Osteoblast (primary cell): ENCODE data around the gene CD28. TPM values are rescaled to one million over a fixed set of nuclear protein-coding genes. Genes with fewer than 3 reads are reported as not detected.
"Not testable (repeated sequence)": the region's sequence is repeated elsewhere in the genome, so short reads cannot be mapped to it uniquely, and the experiment has no call there.

ENCODE experiments used
- DNase-seq: peaks from one replicate; pipeline ENCODE4 v3.0.0; 2011; ENCODE audit warnings: low spot score, mixed read lengths; ENCODE audit not compliant: insufficient read length; ENCODE audit errors: missing footprints
- H2AFZ ChIP-seq: 2 replicates; pipeline ENCODE4 v1.6.0; 2011; ENCODE audit warnings: mild to moderate bottlenecking, low read length
- H3K27ac ChIP-seq: 2 replicates; pipeline ENCODE4 v1.5.1; 2011; ENCODE audit warnings: mild to moderate bottlenecking, low read depth, low read length, moderate library complexity
- H3K27me3 ChIP-seq: 2 replicates; pipeline ENCODE4 v1.6.0; 2012; ENCODE audit warnings: mild to moderate bottlenecking, control low read depth, inconsistent platforms, low read length, moderate library complexity; ENCODE audit not compliant: insufficient read depth
- H3K36me3 ChIP-seq: 2 replicates; pipeline ENCODE4 v1.5.1; 2011; ENCODE audit warnings: mild to moderate bottlenecking, low read length, control low read depth, moderate library complexity; ENCODE audit not compliant: insufficient read depth
- H3K4me1 ChIP-seq: 2 replicates; pipeline ENCODE4 v1.5.1; 2011; ENCODE audit warnings: mild to moderate bottlenecking, low read length, control low read depth, moderate library complexity; ENCODE audit not compliant: insufficient read depth
- H3K4me2 ChIP-seq: 2 replicates; pipeline ENCODE4 v1.6.0; 2011; ENCODE audit warnings: mild to moderate bottlenecking, low read length; ENCODE audit not compliant: insufficient read depth
- H3K4me3 ChIP-seq: fragments of 200-600 bp; sonication (generic); 3 replicates; pipeline ENCODE4 v1.5.1; 2012; ENCODE audit warnings: mild to moderate bottlenecking, low read length, inconsistent platforms; ENCODE audit not compliant: insufficient read depth
- H3K79me2 ChIP-seq: 2 replicates; pipeline ENCODE4 v1.6.0; 2012; ENCODE audit warnings: mild to moderate bottlenecking, low read length, control low read depth, inconsistent platforms; ENCODE audit not compliant: insufficient read depth
- H3K9me3 ChIP-seq: 2 replicates; pipeline ENCODE4 v1.5.1; 2011; ENCODE audit warnings: low read depth, low read length, control low read depth
- H4K20me1 ChIP-seq: 2 replicates; pipeline ENCODE4 v1.6.0; 2012; ENCODE audit warnings: mild to moderate bottlenecking, low read length, control low read depth; ENCODE audit not compliant: insufficient read depth
- CTCF ChIP-seq: IDR thresholded peaks from 2 replicates; pipeline ENCODE4 v1.5.1; 2011; ENCODE audit warnings: mild to moderate bottlenecking, low read depth, low read length, moderate library complexity; ENCODE audit errors: extremely low read depth
- total RNA-seq: library from RNA; depleted of rRNA; stranded (reverse); fragments of >200 nt; gene quantifications from 2 replicates; pipeline ENCODE4 v1.2.3, GENCODE V29; 2012

Gene CD28
- total RNA-seq, 1 donor, result not detected

DNA sequence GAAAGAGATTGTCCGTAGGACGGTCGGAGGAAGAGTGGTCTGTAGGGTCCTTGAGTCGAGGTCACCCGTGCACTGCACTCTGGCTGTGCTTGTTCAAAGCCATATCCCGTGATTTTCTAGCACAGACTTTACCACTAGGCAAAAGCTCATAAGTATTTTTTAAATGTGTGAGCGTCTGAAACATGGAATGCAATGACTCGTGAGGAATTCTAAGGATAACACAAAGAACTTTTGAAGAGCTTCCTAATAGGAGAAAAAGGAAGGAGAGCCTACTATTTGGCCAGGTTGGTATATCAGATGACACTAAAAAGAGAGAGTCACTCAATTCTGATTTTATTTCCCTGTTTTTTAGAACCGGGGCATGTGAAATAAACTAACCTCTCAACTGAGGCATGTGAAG lies 68.3 kb downstream of the CD28 start:
- Histone ChIP-seq H3K4me1 (peaks cover 14% of the 10 kb centered on the region), H3K4me2 (no peak overlapping the region), H3K9me3 (no peaks in the 10 kb centered on the region), H4K20me1 (no peaks in the 10 kb centered on the region), H3K79me2 (no peaks in the 10 kb centered on the region), H3K36me3 (no peaks in the 10 kb centered on the region), H3K4me3 (no peak overlapping the region), H3K27ac (peak overlapping the region; percentile 15), H2AFZ (peak overlapping the region; percentile 35), H3K27me3 (no peaks in the 10 kb centered on the region)
- no peak for TF ChIP-seq CTCF
- DNase-seq, result no peak

- Histone ChIP-seq H3K79me2 (no peaks in the 10 kb centered on the region), H3K4me1 (peaks cover 14% of the 10 kb centered on the region), H3K27me3 (no peaks in the 10 kb centered on the region), H3K9me3 (no peaks in the 10 kb centered on the region), H3K27ac (peak overlapping the region; percentile 15), H4K20me1 (no peaks in the 10 kb centered on the region), H2AFZ (peak overlapping the region; percentile 67), H3K4me3 (no peak overlapping the region), H3K4me2 (no peak overlapping the region), H3K36me3 (no peaks in the 10 kb centered on the region)
- no peak for TF ChIP-seq CTCF
- no peak for DNase-seq
Measured at GRCh38 chr2:203775684-203776083, 69.2 kb downstream of the CD28 start.

DNA sequence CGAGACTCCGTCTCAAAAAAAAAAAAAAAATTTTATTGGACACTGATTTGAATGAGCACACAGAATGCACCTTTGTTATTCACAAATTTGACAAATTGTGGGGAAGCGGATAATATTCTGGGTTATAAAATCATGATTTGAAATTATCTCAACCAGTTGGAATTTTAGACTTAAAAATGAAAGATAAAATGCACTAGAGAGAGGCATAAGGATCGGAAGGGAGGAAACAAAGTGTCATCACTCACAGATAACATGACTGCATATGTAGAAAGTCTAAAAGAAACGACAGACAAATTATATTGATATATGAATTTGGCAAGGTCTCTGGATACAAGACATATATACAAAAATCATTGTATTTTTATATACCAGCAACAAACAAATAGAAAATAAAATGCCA lies 70.6 kb downstream of the CD28 start:
- Histone ChIP-seq H3K27ac (no peak overlapping the region), H2AFZ (no peak overlapping the region), H3K79me2 (no peaks in the 10 kb centered on the region), H3K27me3 (no peaks in the 10 kb centered on the region), H3K36me3 (no peaks in the 10 kb centered on the region), H3K4me3 (no peak overlapping the region), H3K4me1 (peaks cover 25% of the 10 kb centered on the region), H3K9me3 (no peaks in the 10 kb centered on the region), H3K4me2 (no peak overlapping the region), H4K20me1 (no peaks in the 10 kb centered on the region)
- TF ChIP-seq CTCF, result no peak
- DNase-seq, result no peak

DNA sequence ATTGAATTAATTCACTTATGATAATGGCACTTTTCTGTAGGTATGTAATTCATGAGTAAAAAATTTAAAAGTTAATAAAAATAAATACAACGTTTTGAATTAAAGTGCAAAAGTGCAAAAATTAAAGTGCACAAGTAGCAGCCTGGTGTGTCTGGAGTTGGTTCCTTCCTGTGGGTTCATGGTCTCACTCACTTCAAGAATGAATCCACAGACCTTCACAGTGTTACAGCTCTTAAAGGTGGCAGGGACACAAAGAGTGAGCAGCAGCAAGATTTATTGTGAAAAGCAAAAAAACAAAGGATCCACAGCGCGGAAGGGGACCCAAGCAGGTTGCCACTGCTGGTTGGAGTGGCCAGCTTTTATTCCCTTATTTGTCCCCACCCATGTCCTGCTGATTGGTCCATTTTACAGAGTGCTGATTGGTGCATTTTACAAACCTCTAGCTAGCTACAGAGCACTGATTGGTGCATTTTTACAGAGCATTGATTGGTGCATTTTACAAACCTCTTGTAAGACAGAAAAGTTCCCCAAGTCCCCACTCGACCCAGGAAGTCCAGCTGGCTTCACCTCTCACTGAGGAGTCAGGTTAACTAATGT lies 73.1 kb downstream of the CD28 start:
- H3K27ac ChIP-seq, H3K36me3 ChIP-seq, H2AFZ ChIP-seq, H3K4me2 ChIP-seq, H3K4me3 ChIP-seq, H3K9me3 ChIP-seq, H3K79me2 ChIP-seq, DNase-seq, H4K20me1 ChIP-seq, H3K27me3 ChIP-seq: not testable (repeated sequence)
- H3K4me1 ChIP-seq, result peaks cover 43% of the 10 kb centered on the region
